ENCODE measurements around the gene PPARG.

PPARG gene

DNA sequence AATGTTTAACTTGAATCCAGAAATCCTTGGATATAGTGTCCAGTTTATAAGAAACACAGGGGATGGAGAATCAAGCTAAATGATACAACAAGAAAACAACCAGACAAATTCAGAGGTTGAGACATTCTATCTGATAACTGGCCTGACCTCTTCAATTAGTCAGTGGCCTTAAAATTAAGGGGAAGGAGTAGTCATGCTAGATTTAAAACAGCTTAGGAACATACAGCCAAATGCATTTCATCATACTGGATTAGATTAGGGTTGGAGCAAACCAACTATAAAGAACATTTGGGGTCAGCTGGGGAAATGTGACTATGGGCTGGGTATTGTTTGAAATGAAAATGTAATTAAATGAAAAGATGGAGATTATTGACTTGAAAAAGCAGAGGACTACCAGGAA is 53.3 kb downstream of the PPARG start:
- H3K4me2 ChIP-seq (ENCODE audit: low read length), result no peak overlapping the region
- no peaks in the 10 kb centered on the region for H3K9me3 ChIP-seq (ENCODE audit: control insufficient read depth, insufficient read depth, low read length)
- H3K4me1 ChIP-seq (ENCODE audit: control insufficient read depth, low read length), result no peaks in the 10 kb centered on the region
- H3K79me2 ChIP-seq (ENCODE audit: control insufficient read depth, low read length), result no peaks in the 10 kb centered on the region
- no peaks in the 10 kb centered on the region for H3K9me2 ChIP-seq (replicated peaks; ENCODE audit: control insufficient read depth, low read length)
- no peak overlapping the region for H3K27ac ChIP-seq (ENCODE audit: low read depth, low read length)
- no peak for TF ChIP-seq EZH2phosphoT487 (IDR thresholded peaks at IDR 0.05; ENCODE audit: borderline replicate concordance, low read length)
- no peak for TF ChIP-seq CTCF (IDR thresholded peaks at IDR 0.05; ENCODE audit: low read depth, low read length, poor library complexity, severe bottlenecking)
- no peak overlapping the region for H3K4me3 ChIP-seq (ENCODE audit: low read length)
- H3K36me3 ChIP-seq (ENCODE audit: control insufficient read depth, low read length), result no peaks in the 10 kb centered on the region
- H4K20me1 ChIP-seq (ENCODE audit: control insufficient read depth, insufficient read depth, low read depth, low read length), result no peaks in the 10 kb centered on the region
- H3F3A ChIP-seq (ENCODE audit: control insufficient read depth, insufficient read depth), result no peaks in the 10 kb centered on the region
- peaks cover 8% of the 10 kb centered on the region; the same call in 1 of the 2 replicates for H3K27me3 ChIP-seq (ENCODE audit: control insufficient read depth, low read length)

DNA sequence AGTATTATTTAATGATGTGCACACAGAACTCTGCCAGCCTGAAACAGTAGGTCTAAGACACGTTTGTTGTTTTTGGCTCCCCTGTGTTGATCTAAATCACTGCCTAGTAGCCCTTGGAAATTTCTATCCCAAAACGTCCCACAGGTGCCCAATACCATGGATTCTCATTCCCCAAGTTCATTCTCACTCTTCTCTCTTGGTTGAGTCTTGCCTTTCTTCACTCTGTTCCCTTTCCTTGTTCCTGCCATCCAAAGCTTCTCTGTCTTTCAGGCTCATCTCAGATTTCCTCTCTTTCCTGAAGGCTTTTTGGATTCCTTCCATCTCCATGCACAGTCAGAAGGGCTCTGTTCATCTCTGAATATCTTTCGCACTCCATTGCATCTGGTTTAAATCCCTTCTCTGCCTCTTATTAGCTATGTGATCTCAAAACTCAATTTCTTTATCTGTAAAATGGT is 54.2 kb downstream of the PPARG start:
- H3K27me3 ChIP-seq (ENCODE audit: control insufficient read depth, low read length), result peaks cover 11% of the 10 kb centered on the region; the same call in 1 of the 2 replicates
- H3K27ac ChIP-seq (ENCODE audit: low read depth, low read length), result no peak overlapping the region
- H3K36me3 ChIP-seq (ENCODE audit: control insufficient read depth, low read length), result no peaks in the 10 kb centered on the region
- H3K9me3 ChIP-seq (ENCODE audit: control insufficient read depth, insufficient read depth, low read length), result no peaks in the 10 kb centered on the region
- no peaks in the 10 kb centered on the region for H3F3A ChIP-seq (ENCODE audit: control insufficient read depth, insufficient read depth)
- no peaks in the 10 kb centered on the region for H3K4me1 ChIP-seq (ENCODE audit: control insufficient read depth, low read length)
- no peak overlapping the region for H3K4me2 ChIP-seq (ENCODE audit: low read length)
- H3K79me2 ChIP-seq (ENCODE audit: control insufficient read depth, low read length), result no peaks in the 10 kb centered on the region
- TF ChIP-seq CTCF (IDR thresholded peaks at IDR 0.05; ENCODE audit: low read depth, low read length, poor library complexity, severe bottlenecking), result no peak
- TF ChIP-seq EZH2phosphoT487 (IDR thresholded peaks at IDR 0.05; ENCODE audit: borderline replicate concordance, low read length), result no peak
- no peaks in the 10 kb centered on the region for H3K9me2 ChIP-seq (replicated peaks; ENCODE audit: control insufficient read depth, low read length)
- H3K4me3 ChIP-seq (ENCODE audit: low read length), result no peak overlapping the region
- no peaks in the 10 kb centered on the region for H4K20me1 ChIP-seq (ENCODE audit: control insufficient read depth, insufficient read depth, low read depth, low read length)

- Histone ChIP-seq H3K4me1 (ENCODE audit: control insufficient read depth, low read length) (no peaks in the 10 kb centered on the region), H3K79me2 (ENCODE audit: control insufficient read depth, low read length) (no peaks in the 10 kb centered on the region), H3K36me3 (ENCODE audit: control insufficient read depth, low read length) (no peaks in the 10 kb centered on the region), H3K9me2 (replicated peaks; ENCODE audit: control insufficient read depth, low read length) (no peaks in the 10 kb centered on the region), H3K9me3 (ENCODE audit: control insufficient read depth, insufficient read depth, low read length) (no peaks in the 10 kb centered on the region), H3K27me3 (ENCODE audit: control insufficient read depth, low read length) (peaks cover 13% of the 10 kb centered on the region; the same call in 1 of the 2 replicates), H3F3A (ENCODE audit: control insufficient read depth, insufficient read depth) (no peaks in the 10 kb centered on the region), H3K4me2 (ENCODE audit: low read length) (no peak overlapping the region), H3K27ac (ENCODE audit: low read depth, low read length) (no peak overlapping the region), H3K4me3 (ENCODE audit: low read length) (no peak overlapping the region), H4K20me1 (ENCODE audit: control insufficient read depth, insufficient read depth, low read depth, low read length) (no peaks in the 10 kb centered on the region)
- TF ChIP-seq CTCF (IDR thresholded peaks at IDR 0.05; ENCODE audit: low read depth, low read length, poor library complexity, severe bottlenecking), result no peak
- TF ChIP-seq EZH2phosphoT487 (IDR thresholded peaks at IDR 0.05; ENCODE audit: borderline replicate concordance, low read length), result no peak
Observed at GRCh38 chr3:12345141-12345561, 56.3 kb downstream of the PPARG start.

All from DOHH2 (cell line).